Measurements from ENCODE around the gene AGBL3. TPM values are rescaled to one million over a fixed set of nuclear protein-coding genes. Genes with fewer than 3 reads are reported as not detected.

The AGBL3 gene
- total and polyA plus RNA-seq, 2 of the 8 experiments (the other 6 are each of a cell fraction or from before 2014, with no cell fraction given) = 1.1 to 1.9 TPM

DNA sequence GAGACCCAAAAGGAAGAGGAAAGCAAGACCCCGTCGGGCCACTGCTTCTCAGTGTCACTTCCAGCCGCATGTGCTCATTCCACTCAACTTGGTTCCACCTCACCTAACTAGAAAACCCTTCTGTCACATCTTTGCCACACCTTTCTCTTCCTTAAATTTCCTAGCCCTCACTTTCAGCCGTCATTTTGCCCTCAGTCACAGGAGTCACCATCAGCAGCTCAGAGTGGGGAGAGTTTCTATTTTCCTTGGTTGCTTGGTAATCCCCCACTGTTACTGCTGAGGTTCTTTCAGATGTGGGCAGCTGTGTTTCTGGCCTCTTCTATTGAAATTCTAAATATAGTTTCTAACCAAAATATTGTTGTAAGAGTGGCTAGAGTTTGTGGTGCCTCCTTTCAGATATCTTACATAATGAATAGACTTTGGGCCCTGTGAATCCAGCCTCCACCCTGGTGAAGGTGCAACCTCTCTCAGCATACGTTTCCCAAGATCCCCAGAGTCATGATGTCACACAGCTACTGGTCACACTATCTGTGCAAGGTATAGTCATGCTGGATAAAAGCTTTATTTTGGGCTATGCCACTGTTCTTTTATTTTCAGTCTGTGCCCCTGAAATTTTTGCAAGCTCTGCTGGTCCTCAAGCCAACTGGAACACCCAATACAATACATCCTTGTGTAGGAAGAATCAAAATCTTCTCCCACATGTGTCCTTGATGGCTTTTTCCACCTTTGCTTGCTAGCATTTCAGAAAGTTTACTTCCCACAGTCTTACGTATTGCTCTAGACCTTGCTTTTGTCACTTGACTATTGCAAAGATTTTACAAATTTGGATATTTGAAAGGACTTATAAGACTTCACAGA, 9.2 kb downstream of the AGBL3 start:
- Histone ChIP-seq H4K8ac (ENCODE audit: extremely low read depth, insufficient read depth, low read length) (no peak overlapping the region), H4K5ac (ENCODE audit: insufficient read length, low read depth, low read length) (no peak overlapping the region), H3K23ac (ENCODE audit: insufficient read length) (no peak overlapping the region), H3K4me2 (ENCODE audit: insufficient read depth in 1 of 2, low read depth in 2 of 2, low read length in 2 of 2) (no peak overlapping the region), H3K23me2 (ENCODE audit: low read depth, low read length) (no peaks in the 10 kb centered on the region), H3K36me3 (ENCODE audit: control insufficient read depth in 2 of 4, insufficient read depth in 4 of 4, low read length in 3 of 4) (peaks cover 0 to 15% (median 5%) of the 10 kb centered on the region in 4 experiments; a peak in 5 of 8 replicates), H3K9ac (replicated peaks in 1 of 4; ENCODE audit: extremely low read depth in 1 of 4, low read depth in 3 of 4, low read length in 3 of 4) (no peak overlapping the region), H3K4me1 (replicated peaks in 1 of 4; ENCODE audit: control insufficient read depth in 3 of 4, insufficient read depth in 4 of 4, low read length in 3 of 4) (no peaks in the 10 kb centered on the region), H2BK20ac (ENCODE audit: low read length) (no peak overlapping the region), H3K79me1 (ENCODE audit: low read depth, low read length) (no peaks in the 10 kb centered on the region; the same call in 1 of the 2 replicates), H3K14ac (ENCODE audit: insufficient read length) (no peak overlapping the region), H2BK15ac (ENCODE audit: low read length) (no peak overlapping the region), H3K56ac (replicated peaks; ENCODE audit: insufficient read length, low read depth, low read length) (no peak overlapping the region), H2BK5ac (ENCODE audit: low read depth, low read length) (no peak overlapping the region), H3K4me3 (ENCODE audit: extremely low read depth in 1 of 4, insufficient read depth in 2 of 4, low read depth in 3 of 4, low read length in 4 of 4) (no peak overlapping the region), H4K91ac (replicated peaks; ENCODE audit: insufficient read length, low read length) (no peak overlapping the region), H2AK5ac (ENCODE audit: low read depth, low read length) (no peak overlapping the region), H3K9me3 (ENCODE audit: insufficient read depth in 2 of 2, low read depth in 1 of 2, low read length in 1 of 2) (no peaks in the 10 kb centered on the region; a peak in 1 of 4 replicates), H2AFZ (ENCODE audit: low read length) (no peak overlapping the region), H3K18ac (ENCODE audit: extremely low read depth, low read length) (no peak overlapping the region), H3K27ac (ENCODE audit: low read depth, low read length) (no peak overlapping the region), H4K20me1 (replicated peaks in 1 of 2; ENCODE audit: control insufficient read depth in 1 of 2, insufficient read depth in 2 of 2, low read length in 2 of 2) (no peaks in the 10 kb centered on the region), H2BK120ac (replicated peaks; ENCODE audit: low read depth, low read length) (no peak overlapping the region), H2BK12ac (ENCODE audit: low read depth, low read length) (no peak overlapping the region), H3K4ac (replicated peaks; ENCODE audit: insufficient read length, low read depth, low read length) (no peak overlapping the region), H3K27me3 (replicated peaks in 1 of 4; ENCODE audit: control insufficient read depth in 3 of 4, extremely low read depth in 1 of 4, insufficient read depth in 3 of 4, low read length in 3 of 4) (no peaks in the 10 kb centered on the region; a peak in 1 of 7 replicates), H3K79me2 (ENCODE audit: control insufficient read depth in 1 of 2, insufficient read depth in 2 of 2, low read length in 2 of 2) (no peaks in the 10 kb centered on the region)
- WGBS, 2 experiments (ENCODE audit: extremely low coverage in 1 of 2, insufficient coverage in 1 of 2, insufficient read length in 1 of 2, insufficient replicate concordance in 2 of 2, low coverage in 1 of 2, low lambda C conversion rate in 2 of 2, missing lambda C conversion rate in 1 of 2) = 77% methylated on average over 6 of the region's 6 CpGs; no CpG with 5 or more reads in 1 of the 2 experiments
- POLR2A ChIA-PET (ENCODE audit: partially characterized antibody) = interaction anchor here (2.0 kb wide), 1 partner anchor 10 kb away, joined by 9 read pairs; the partner anchor contains the start of gene AGBL3
- DNase-seq (ENCODE audit: low read depth in 1 of 2, low spot score in 2 of 2) (no peak), FAIRE-seq (no peak)
- CTCF ChIA-PET (ENCODE audit: partially characterized antibody) = interaction anchor here (0.6 to 1.0 kb wide), 2 partner anchors 10 to 355 kb away, joined by 3 to 4 read pairs; partner anchors contain the start of gene AGBL3
- TF ChIP-seq ASH2L (IDR thresholded peaks at IDR 0.05; ENCODE audit: low read length) (no peak), SP1 (IDR thresholded peaks at IDR 0.05; ENCODE audit: low read depth, low read length) (no peak), PHF8 (conservative IDR thresholded peaks at IDR 0.05; ENCODE audit: low read depth, low read length) (no peak)

All from H1 (cell line).